C4-2B (cell line): ENCODE data around the gene TBCE.

Experiments
- CTCF ChIP-seq: fragments of 450-650 bp; conservative IDR thresholded peaks from 2 replicates; pipeline ENCODE4 v1.5.1; 2017; ENCODE audit warnings: mild to moderate bottlenecking
- ZFX ChIP-seq: fragments of 450-650 bp; IDR thresholded peaks from 2 replicates; pipeline ENCODE4 v1.6.1; 2017

GRCh38 chr1:235375919-235376605, 8.8 kb downstream of the TBCE start:
- TF ChIP-seq CTCF (no peak), ZFX (no peak)
